K562 (cell line): Measurements from ENCODE around the gene ZNF197. TPM values are rescaled to one million over a fixed set of nuclear protein-coding genes. Genes with fewer than 3 reads are reported as not detected.

ENCODE experiments used
- ATAC-seq: fragments of 200-7000 bp; cut with Tn5 transposase; 3 replicates; pipeline ENCODE4 v1.9.1; 2020; ENCODE audit warnings: moderate library complexity
- BruUV-seq: library from RNA; stranded (reverse); fragments of 400-500 nt; replicated peaks from 2 replicates; lab custom pipeline; 2021; lab: Mats Ljungman, UMichigan
- CTCF ChIA-PET: fragments of 300-600 bp; formaldehyde crosslinking; extraction: SDS; loops from one replicate; lab custom pipeline; 2021; ENCODE audit warnings: low intra/inter-chr PET ratio; lab: Yijun Ruan, JAX
- POLR2A ChIA-PET: fragments of 300-600, 350-650 bp; sonication (Branson Sonifier 250); formaldehyde crosslinking; extraction: SDS; loops from one replicate; lab custom pipeline; 2021; ENCODE audit warnings: antibody characterized with exemption, inconsistent platforms; lab: Yijun Ruan, JAX
- DNase-seq, 4 experiments: peaks; one replicate each; pipeline versions ENCODE4 v3.0.0 to v3.0.0-alpha.2; 2011 to 2018; ENCODE audit warnings: low spot score in 3 of 4, mixed read lengths in 3 of 4; ENCODE audit errors: extremely low read depth in 1 of 4
- FAIRE-seq: peaks from 2 replicates; lab custom pipeline; 2011; peaks lifted over from hg19 to GRCh38; lab: Jason Lieb, UNC
- H2AFZ ChIP-seq: 2 replicates; pipeline ENCODE4 v1.6.0; 2011; ENCODE audit warnings: low read depth, low read length, control low read depth, inconsistent platforms
- H3K27ac ChIP-seq: fragments of 200-600 bp; 3 replicates; pipeline ENCODE4 v1.8.0; 2011; ENCODE audit warnings: low read depth, mild to moderate bottlenecking, control low read depth, inconsistent platforms, low read length, moderate library complexity, mixed read lengths; ENCODE audit errors: extremely low read depth
- H3K27me3 ChIP-seq, 2 experiments: fragments of 300-600 bp in 1 of 2; 2 replicates in 1 of 2; 3 replicates in 1 of 2; pipeline versions ENCODE4 v1.6.0 to v1.8.0; 2011; ENCODE audit warnings: inconsistent platforms in 2 of 2, low read length in 2 of 2, mild to moderate bottlenecking in 1 of 2, mixed read lengths in 1 of 2, moderate library complexity in 1 of 2; ENCODE audit not compliant: control insufficient read depth in 2 of 2, insufficient read depth in 2 of 2
- H3K36me3 ChIP-seq: fragments of 300-600 bp; 3 replicates; pipeline ENCODE4 v1.8.0; 2011; ENCODE audit warnings: mild to moderate bottlenecking, low read length, inconsistent platforms; ENCODE audit not compliant: control insufficient read depth, insufficient read depth
- H3K4me1 ChIP-seq, 2 experiments: fragments of 200-600 bp in 1 of 2; replicated peaks in 1 of 2; 2 replicates in 1 of 2; 3 replicates in 1 of 2; pipeline versions ENCODE4 v1.5.1 to v1.8.0; 2011; ENCODE audit warnings: inconsistent platforms in 2 of 2, low read length in 2 of 2, mild to moderate bottlenecking in 1 of 2, mixed read lengths in 1 of 2, moderate library complexity in 1 of 2; ENCODE audit not compliant: control insufficient read depth in 2 of 2, insufficient read depth in 2 of 2
- H3K4me2 ChIP-seq: 2 replicates; pipeline ENCODE4 v1.6.1; 2011; ENCODE audit warnings: low read length, control low read depth, inconsistent platforms, mixed read lengths; ENCODE audit not compliant: insufficient read depth
- H3K4me3 ChIP-seq: fragments of 200-600 bp; sonication (generic), shearing (Covaris generic); 2 replicates; pipeline ENCODE4 v1.5.1; 2016; ENCODE audit warnings: control low read depth, inconsistent platforms
- H3K79me2 ChIP-seq: fragments of 200-600 bp; 3 replicates; pipeline ENCODE4 v1.8.0; 2011; ENCODE audit warnings: low read length, inconsistent platforms; ENCODE audit not compliant: control insufficient read depth, insufficient read depth
- H3K9ac ChIP-seq, 2 experiments: 2 replicates each; pipeline versions ENCODE4 v1.6.0 to v1.6.1; 2011; ENCODE audit warnings: low read depth in 2 of 2, low read length in 2 of 2, control low read depth in 1 of 2, inconsistent platforms in 1 of 2, mild to moderate bottlenecking in 1 of 2, mixed read lengths in 1 of 2; ENCODE audit not compliant: insufficient read depth in 1 of 2
- H3K9me1 ChIP-seq: one replicate; pipeline ENCODE4 v1.6.0; 2011; ENCODE audit warnings: inconsistent platforms, mild to moderate bottlenecking, low read length, moderate library complexity; ENCODE audit not compliant: control insufficient read depth, insufficient read depth
- H3K9me3 ChIP-seq: replicated peaks from 2 replicates; pipeline ENCODE4 v1.5.1; 2011; ENCODE audit warnings: low read depth, low read length, inconsistent platforms; ENCODE audit not compliant: control insufficient read depth, insufficient read depth
- H4K20me1 ChIP-seq: replicated peaks from 2 replicates; pipeline ENCODE4 v1.6.1; 2011; ENCODE audit warnings: low read length, inconsistent platforms, mixed read lengths; ENCODE audit not compliant: control insufficient read depth, insufficient read depth
- MED1 ChIP-seq: sonication (generic); formaldehyde crosslinking; IDR thresholded peaks from 2 replicates; pipeline ENCODE4 v1.8.1; 2023; ENCODE audit warnings: missing genetic modification reagents, borderline replicate concordance
- RAD21 ChIP-seq, 2 experiments: fragments of 250-450 bp in 1 of 2; fragments of 450-650 bp in 1 of 2; sonication (Bioruptor Pico) in 1 of 2; formaldehyde crosslinking in 1 of 2; IDR thresholded peaks in 1 of 2; conservative IDR thresholded peaks in 1 of 2; 2 replicates each; pipeline versions ENCODE4 v1.4.0 to v1.8.0; 2020 to 2022; ENCODE audit warnings: mild to moderate bottlenecking in 2 of 2, moderate library complexity in 1 of 2
- ZBTB26 ChIP-seq: fragments of 450-650 bp; formaldehyde crosslinking; IDR thresholded peaks from 2 replicates; pipeline ENCODE4 v1.4.0; 2022; ENCODE audit warnings: missing genetic modification characterization
- ZMIZ1 ChIP-seq, 2 experiments: fragments of 150-350 bp in 1 of 2; IDR thresholded peaks; 2 replicates each; pipeline ENCODE4 v1.6.1; 2012 to 2016; ENCODE audit warnings: low read depth in 2 of 2, low read length in 2 of 2, mild to moderate bottlenecking in 1 of 2, moderate library complexity in 1 of 2
- WGBS: fragments of 100-300 bp; shearing (Covaris generic); methylation state at CpG from one replicate; pipeline ENCODE4 v1.1.6; 2016; ENCODE audit warnings: low coverage, mixed read lengths; ENCODE audit not compliant: insufficient coverage; ENCODE audit errors: missing lambda C conversion rate; 5-methylcytosine and 5-hydroxymethylcytosine counted together
- in situ Hi-C: fragments of 300-500 bp; cut with MboI; formaldehyde crosslinking; loops from 4 replicates; pipeline ENCODE4 v1.15.0; 2018; ENCODE audit warnings: inconsistent platforms, mixed read lengths
- intact Hi-C: fragments of 100-400 bp; cut with micrococcal nuclease; formaldehyde crosslinking; loops from 2 replicates; pipeline ENCODE4 v1.14.2; 2022
- polyA plus RNA-seq, 8 experiments: library from polyadenylated mRNA; depleted of rRNA in 4 of 8; stranded (reverse) in 5 of 8; unstranded in 3 of 8; fragments of >200 nt; fragmentation: Nextera tagmentation in 2 of 8; fragmentation: Illumina TruSeq in 1 of 8; extraction: Ambion mirVana in 2 of 8; extraction: Trizol in 1 of 8; gene quantifications; 2 replicates each; pipeline versions ENCODE4 v1.2.1 to v1.2.3, GENCODE V29; 2011 to 2014; ENCODE audit warnings: inconsistent platforms in 1 of 8, missing spikeins in 1 of 8
- total RNA-seq, 7 experiments: library from RNA; depleted of rRNA in 6 of 7; stranded (reverse); fragments of >200 nt in 6 of 7; fragmentation: Illumina TruSeq in 2 of 7; extraction: Trizol in 2 of 7; gene quantifications; 2 replicates each; pipeline versions ENCODE4 v1.2.1 to v1.2.3, GENCODE V29; 2011 to 2021; ENCODE audit warnings: low replicate concordance in 1 of 7

The ZNF197 gene
- total and polyA plus RNA-seq, 9 of the 15 experiments (the other 6 are each of a cell fraction or from before 2014, with no cell fraction given) = 3.5 to 19.1 (median 13.7) TPM

GRCh38 chr3:44632193-44632592, 7.4 kb downstream of the ZNF197 start:
- Histone ChIP-seq H3K4me2 (no peak overlapping the region), H3K4me3 (no peak overlapping the region), H3K9ac (no peak overlapping the region), H3K9me1 (no peaks in the 10 kb centered on the region), H3K27ac (no peak overlapping the region), H3K27me3 (no peaks in the 10 kb centered on the region), H3K79me2 (peaks cover 13% of the 10 kb centered on the region), H4K20me1 (no peaks in the 10 kb centered on the region), H3K36me3 (peaks cover 68% of the 10 kb centered on the region), H3K9me3 (0 out of 2 replicates have a peak, but pooled peaks cover 2% of the 10 kb centered on the region), H2AFZ (no peak overlapping the region), H3K4me1 (no peaks in the 10 kb centered on the region)
- 87% methylated on average over 3 of the region's 3 CpGs for WGBS
- POLR2A ChIA-PET = interaction anchor here (0.7 to 2.0 kb wide), 2 partner anchors 16 to 675 kb away, joined by 3 to 10 read pairs; partner anchors contain the start of gene ZNF35
- in situ Hi-C loops = no loop called here
- BruUV-seq = no TSS peak
- intact Hi-C loops = no loop called here
- no peak for DNase-seq
- peak; percentile 19 for FAIRE-seq
- CTCF ChIA-PET = no interaction called here
- TF ChIP-seq ZBTB26 (CRISPR knock-in tag) = no peak
- no peak for TF ChIP-seq ZMIZ1 (IDR thresholded peaks at IDR 0.05; ENCODE audit: low read depth in 2 of 2, low read length in 2 of 2)
- TF ChIP-seq MED1 (CRISPR knock-in tag) = no peak
- TF ChIP-seq RAD21 (CRISPR knock-in tag; conservative IDR thresholded peaks at IDR 0.05 in 1 of 2, IDR thresholded peaks at IDR 0.05 in 1 of 2) = no peak
- ATAC-seq = no peak
